Panc1 (cell line): Measurements from ENCODE around the gene FNDC4. TPM values are rescaled to one million over a fixed set of nuclear protein-coding genes. Genes with fewer than 3 reads are reported as not detected.

Experiments
- ATAC-seq: fragments of 200-7000 bp; cut with Tn5 transposase; 2 replicates; pipeline ENCODE4 v1.9.1; 2020; ENCODE audit warnings: mild to moderate bottlenecking, moderate library complexity
- BruUV-seq: library from RNA; stranded (reverse); fragments of 400-500 nt; replicated peaks from 2 replicates; lab custom pipeline; 2021; lab: Mats Ljungman, UMichigan
- CTCF ChIA-PET: fragments of 300-600 bp; sonication (Branson Sonifier 250); formaldehyde crosslinking; loops from one replicate; lab custom pipeline; 2022; ENCODE audit warnings: antibody characterized with exemption; lab: Charles Lee
- POLR2A ChIA-PET: fragments of 300-600 bp; sonication (Branson Sonifier 250); formaldehyde crosslinking; loops from one replicate; lab custom pipeline; 2022; ENCODE audit warnings: antibody characterized with exemption; lab: Charles Lee
- DNase-seq: peaks from one replicate; pipeline ENCODE4 v3.0.0-alpha.2; 2010; ENCODE audit warnings: low read depth, low spot score
- H3K27ac ChIP-seq: 2 replicates; pipeline ENCODE4 v1.5.1; 2011; ENCODE audit warnings: mild to moderate bottlenecking, low read length, inconsistent platforms
- H3K27me3 ChIP-seq: fragments of 200-500 bp; sonication (Bioruptor generic); 2 replicates; pipeline ENCODE4 v1.6.0; 2014; ENCODE audit warnings: low read length, inconsistent platforms; ENCODE audit not compliant: control insufficient read depth, insufficient read depth
- H3K36me3 ChIP-seq: fragments of 200-500 bp; sonication (Bioruptor generic); 2 replicates; pipeline ENCODE4 v1.5.1; 2014; ENCODE audit warnings: inconsistent platforms, mild to moderate bottlenecking, low read length, moderate library complexity; ENCODE audit not compliant: control insufficient read depth, insufficient read depth
- H3K4me1 ChIP-seq: 2 replicates; pipeline ENCODE4 v1.5.1; 2011; ENCODE audit warnings: inconsistent platforms, mild to moderate bottlenecking, low read length, moderate library complexity; ENCODE audit not compliant: control insufficient read depth, insufficient read depth
- H3K4me3 ChIP-seq, 2 experiments: 2 replicates each; pipeline ENCODE4 v1.5.1; 2011 to 2012; ENCODE audit warnings: low read depth in 2 of 2, low read length in 2 of 2, mild to moderate bottlenecking in 2 of 2, inconsistent platforms in 1 of 2, moderate library complexity in 1 of 2
- H3K9me3 ChIP-seq: fragments of 200-500 bp; sonication (Bioruptor generic); 2 replicates; pipeline ENCODE4 v1.5.1; 2014; ENCODE audit warnings: low read depth, mild to moderate bottlenecking, inconsistent platforms, low read length, moderate library complexity; ENCODE audit not compliant: control insufficient read depth, insufficient read depth
- POLR2AphosphoS5 ChIP-seq: IDR thresholded peaks from 2 replicates; pipeline ENCODE4 v1.6.1; 2012; ENCODE audit warnings: mild to moderate bottlenecking, low read depth, low read length, moderate library complexity
- REST ChIP-seq, 2 experiments: IDR thresholded peaks; 2 replicates each; pipeline ENCODE4 v1.6.1; 2011 to 2012; ENCODE audit warnings: low read depth in 2 of 2, control low read depth in 1 of 2, low read length in 1 of 2, mild to moderate bottlenecking in 1 of 2, moderate library complexity in 1 of 2; ENCODE audit not compliant: insufficient read depth in 1 of 2
- SIN3A ChIP-seq: IDR thresholded peaks from 2 replicates; pipeline ENCODE4 v1.6.1; 2012; ENCODE audit warnings: low read depth, mild to moderate bottlenecking, low read length, moderate library complexity, borderline replicate concordance; ENCODE audit not compliant: insufficient read depth
- TCF7L2 ChIP-seq: IDR thresholded peaks from 2 replicates; pipeline ENCODE4 v1.6.1; 2011; ENCODE audit warnings: mild to moderate bottlenecking, low read depth, low read length, inconsistent platforms
- in situ Hi-C: cut with HindIII; loops from 2 replicates; pipeline ENCODE4 v1.10.0; 2016; ENCODE audit warnings: low sequenced_read_pairs, low pct_unique_long_range_greater_than_20kb
- intact Hi-C: fragments of 100-400 bp; cut with micrococcal nuclease; formaldehyde crosslinking; loops from one replicate; pipeline ENCODE4 v1.10.0; 2022; ENCODE audit not compliant: unreplicated experiment
- total RNA-seq: library from RNA; stranded (reverse); gene quantifications from one replicate; pipeline ENCODE4 v1.2.1, GENCODE V29; 2021; ENCODE audit not compliant: unreplicated experiment
- TF ChIP-seq, protein P1 (sequence below): fragments of 450-650 bp; IDR thresholded peaks from 2 replicates; pipeline ENCODE4 v1.5.1; 2017; ENCODE audit warnings: mild to moderate bottlenecking

The FNDC4 gene
- total RNA-seq, 1 experiment from 2014 or later = 1.3 TPM

GRCh38 chr2:27471961-27472360, 23.0 kb downstream of the FNDC4 start:
- Histone ChIP-seq H3K36me3 (no peaks in the 10 kb centered on the region), H3K4me3 (no peak overlapping the region), H3K27ac (no peak overlapping the region), H3K27me3 (no peaks in the 10 kb centered on the region), H3K4me1 (no peaks in the 10 kb centered on the region), H3K9me3 (no peaks in the 10 kb centered on the region)
- POLR2A ChIA-PET = no interaction called here
- no peak for TF ChIP-seq REST (IDR thresholded peaks at IDR 0.05; ENCODE audit: insufficient read depth in 1 of 2, low read depth in 2 of 2, low read length in 1 of 2)
- no peak for TF ChIP-seq SIN3A
- TF ChIP-seq POLR2AphosphoS5 = no peak
- TF ChIP-seq TCF7L2 = no peak
- TF ChIP-seq, protein P1, sequence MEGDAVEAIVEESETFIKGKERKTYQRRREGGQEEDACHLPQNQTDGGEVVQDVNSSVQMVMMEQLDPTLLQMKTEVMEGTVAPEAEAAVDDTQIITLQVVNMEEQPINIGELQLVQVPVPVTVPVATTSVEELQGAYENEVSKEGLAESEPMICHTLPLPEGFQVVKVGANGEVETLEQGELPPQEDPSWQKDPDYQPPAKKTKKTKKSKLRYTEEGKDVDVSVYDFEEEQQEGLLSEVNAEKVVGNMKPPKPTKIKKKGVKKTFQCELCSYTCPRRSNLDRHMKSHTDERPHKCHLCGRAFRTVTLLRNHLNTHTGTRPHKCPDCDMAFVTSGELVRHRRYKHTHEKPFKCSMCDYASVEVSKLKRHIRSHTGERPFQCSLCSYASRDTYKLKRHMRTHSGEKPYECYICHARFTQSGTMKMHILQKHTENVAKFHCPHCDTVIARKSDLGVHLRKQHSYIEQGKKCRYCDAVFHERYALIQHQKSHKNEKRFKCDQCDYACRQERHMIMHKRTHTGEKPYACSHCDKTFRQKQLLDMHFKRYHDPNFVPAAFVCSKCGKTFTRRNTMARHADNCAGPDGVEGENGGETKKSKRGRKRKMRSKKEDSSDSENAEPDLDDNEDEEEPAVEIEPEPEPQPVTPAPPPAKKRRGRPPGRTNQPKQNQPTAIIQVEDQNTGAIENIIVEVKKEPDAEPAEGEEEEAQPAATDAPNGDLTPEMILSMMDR = no peak
- BruUV-seq = no TSS peak
- intact Hi-C loops = no loop called here
- in situ Hi-C loops = no loop called here
- ATAC-seq = no peak
- DNase-seq = no peak
- CTCF ChIA-PET = no interaction called here

- no peak for TF ChIP-seq POLR2AphosphoS5
- TF ChIP-seq, protein P1 = no peak
- no peak for TF ChIP-seq TCF7L2
- TF ChIP-seq SIN3A = no peak
- no peak for TF ChIP-seq REST (IDR thresholded peaks at IDR 0.05; ENCODE audit: insufficient read depth in 1 of 2, low read depth in 2 of 2, low read length in 1 of 2)
- BruUV-seq = no TSS peak
- Histone ChIP-seq H3K27ac (no peak overlapping the region), H3K4me3 (no peak overlapping the region), H3K36me3 (no peaks in the 10 kb centered on the region), H3K9me3 (no peaks in the 10 kb centered on the region), H3K27me3 (no peaks in the 10 kb centered on the region), H3K4me1 (no peaks in the 10 kb centered on the region)
- ATAC-seq = no peak
- intact Hi-C loops = no loop called here
- ChIA-PET CTCF (no interaction called here), POLR2A (no interaction called here)
- in situ Hi-C loops = no loop called here
- DNase-seq = no peak
Measured at GRCh38 chr2:27464443-27464842, 30.6 kb downstream of the FNDC4 start.
